Measurements from ENCODE around the gene PIM2. TPM values are rescaled to one million over a fixed set of nuclear protein-coding genes. Genes with fewer than 3 reads are reported as not detected.
A peak's percentile ranks its signal among the peaks of the same experiment; 100 is the strongest.

Gene PIM2
- total and polyA plus RNA-seq, 9 of the 15 experiments (the other 6 are each of a cell fraction or from before 2014, with no cell fraction given) = 67.6 to 191 (median 108) TPM

- no peak for TF ChIP-seq CHD7 (IDR thresholded peaks at IDR 0.05; ENCODE audit: low read depth, low read length)
- TF ChIP-seq ZNF695 (CRISPR knock-in tag; IDR thresholded peaks at IDR 0.05) = no peak
- no peak for TF ChIP-seq NCOA6 (IDR thresholded peaks at IDR 0.05)
- no peak; the same call in 1 of the 2 replicates for TF ChIP-seq ZFP1 (CRISPR knock-in tag; IDR thresholded peaks at IDR 0.05)
- no peak for TF ChIP-seq ZNF766 (CRISPR knock-in tag; conservative IDR thresholded peaks at IDR 0.05)
- TF ChIP-seq PHF21A (IDR thresholded peaks at IDR 0.05; ENCODE audit: borderline replicate concordance, low read depth) = no peak
- TF ChIP-seq FOS (IDR thresholded peaks at IDR 0.05; ENCODE audit: extremely low read depth, insufficient read length) = no peak
- no peak for TF ChIP-seq FOXA1 (IDR thresholded peaks at IDR 0.05; ENCODE audit: borderline replicate concordance)
- TF ChIP-seq ZNF12 (CRISPR knock-in tag; IDR thresholded peaks at IDR 0.05) = 0 out of 2 replicates have a peak, but pooled peaks have one; percentile 66
- no peak for TF ChIP-seq SIX5 (IDR thresholded peaks at IDR 0.05; ENCODE audit: borderline replicate concordance in 1 of 2, insufficient read depth in 1 of 2, low read depth in 1 of 2, low read length in 2 of 2)
- TF ChIP-seq OTX1 (CRISPR knock-in tag; IDR thresholded peaks at IDR 0.05) = peak; percentile 70; the same call in 1 of the 2 replicates
- 0 out of 2 replicates have a peak, but pooled peaks have one; percentile 15 for TF ChIP-seq USF2 (CRISPR knock-in tag; IDR thresholded peaks at IDR 0.05)
- no peak for TF ChIP-seq ELK1 (CRISPR knock-in tag; IDR thresholded peaks at IDR 0.05)
- no peak for TF ChIP-seq TCF3 (CRISPR knock-in tag; IDR thresholded peaks at IDR 0.05)
- TF ChIP-seq RNF2 (IDR thresholded peaks at IDR 0.05) = no peak
These were observed 7.2 kb downstream of the PIM2 start, which contains the start of gene SLC35A2 (continued) for GRCh38 chrX:48911412-48912182.

Data from K562 (cell line).